ENCODE measurements around the gene FAIM2. TPM values are rescaled to one million over a fixed set of nuclear protein-coding genes. Genes with fewer than 3 reads are reported as not detected.
"Not testable (repeated sequence)": the region's sequence is repeated elsewhere in the genome, so short reads cannot be mapped to it uniquely, and the experiment has no call there.

Gene FAIM2
- total RNA-seq, 2 donors from 2014 or later: 4.6 to 9.8 TPM

DNA sequence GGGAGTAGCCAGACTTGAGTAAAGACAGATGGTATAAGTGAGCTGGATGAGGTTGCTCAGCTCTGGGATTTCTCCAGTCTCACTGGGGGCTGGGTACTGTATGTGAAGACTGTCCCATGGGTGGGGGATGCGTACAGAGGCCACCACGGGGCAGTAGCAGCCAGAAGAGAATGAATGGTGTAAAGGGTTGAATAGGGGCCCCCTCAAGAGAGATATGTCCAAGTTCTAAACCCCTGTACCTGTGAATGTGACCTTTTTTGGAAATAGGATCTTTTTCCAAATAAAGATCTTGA is 39.0 kb downstream of the FAIM2 start:
- no peaks in the 10 kb centered on the region for H3K9me3 ChIP-seq
- DNase-seq (ENCODE audit: low spot score): no peak
- no peaks in the 10 kb centered on the region for H3K27me3 ChIP-seq
- no peaks in the 10 kb centered on the region for H3K36me3 ChIP-seq
- no peak overlapping the region for H3K4me3 ChIP-seq
- TF ChIP-seq, protein P1, sequence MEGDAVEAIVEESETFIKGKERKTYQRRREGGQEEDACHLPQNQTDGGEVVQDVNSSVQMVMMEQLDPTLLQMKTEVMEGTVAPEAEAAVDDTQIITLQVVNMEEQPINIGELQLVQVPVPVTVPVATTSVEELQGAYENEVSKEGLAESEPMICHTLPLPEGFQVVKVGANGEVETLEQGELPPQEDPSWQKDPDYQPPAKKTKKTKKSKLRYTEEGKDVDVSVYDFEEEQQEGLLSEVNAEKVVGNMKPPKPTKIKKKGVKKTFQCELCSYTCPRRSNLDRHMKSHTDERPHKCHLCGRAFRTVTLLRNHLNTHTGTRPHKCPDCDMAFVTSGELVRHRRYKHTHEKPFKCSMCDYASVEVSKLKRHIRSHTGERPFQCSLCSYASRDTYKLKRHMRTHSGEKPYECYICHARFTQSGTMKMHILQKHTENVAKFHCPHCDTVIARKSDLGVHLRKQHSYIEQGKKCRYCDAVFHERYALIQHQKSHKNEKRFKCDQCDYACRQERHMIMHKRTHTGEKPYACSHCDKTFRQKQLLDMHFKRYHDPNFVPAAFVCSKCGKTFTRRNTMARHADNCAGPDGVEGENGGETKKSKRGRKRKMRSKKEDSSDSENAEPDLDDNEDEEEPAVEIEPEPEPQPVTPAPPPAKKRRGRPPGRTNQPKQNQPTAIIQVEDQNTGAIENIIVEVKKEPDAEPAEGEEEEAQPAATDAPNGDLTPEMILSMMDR (IDR thresholded peaks at IDR 0.05): no peak
- peaks cover 3 to 26% of the 10 kb centered on the region in 2 donors for H3K4me1 ChIP-seq
- no peak overlapping the region for H3K27ac ChIP-seq

DNA sequence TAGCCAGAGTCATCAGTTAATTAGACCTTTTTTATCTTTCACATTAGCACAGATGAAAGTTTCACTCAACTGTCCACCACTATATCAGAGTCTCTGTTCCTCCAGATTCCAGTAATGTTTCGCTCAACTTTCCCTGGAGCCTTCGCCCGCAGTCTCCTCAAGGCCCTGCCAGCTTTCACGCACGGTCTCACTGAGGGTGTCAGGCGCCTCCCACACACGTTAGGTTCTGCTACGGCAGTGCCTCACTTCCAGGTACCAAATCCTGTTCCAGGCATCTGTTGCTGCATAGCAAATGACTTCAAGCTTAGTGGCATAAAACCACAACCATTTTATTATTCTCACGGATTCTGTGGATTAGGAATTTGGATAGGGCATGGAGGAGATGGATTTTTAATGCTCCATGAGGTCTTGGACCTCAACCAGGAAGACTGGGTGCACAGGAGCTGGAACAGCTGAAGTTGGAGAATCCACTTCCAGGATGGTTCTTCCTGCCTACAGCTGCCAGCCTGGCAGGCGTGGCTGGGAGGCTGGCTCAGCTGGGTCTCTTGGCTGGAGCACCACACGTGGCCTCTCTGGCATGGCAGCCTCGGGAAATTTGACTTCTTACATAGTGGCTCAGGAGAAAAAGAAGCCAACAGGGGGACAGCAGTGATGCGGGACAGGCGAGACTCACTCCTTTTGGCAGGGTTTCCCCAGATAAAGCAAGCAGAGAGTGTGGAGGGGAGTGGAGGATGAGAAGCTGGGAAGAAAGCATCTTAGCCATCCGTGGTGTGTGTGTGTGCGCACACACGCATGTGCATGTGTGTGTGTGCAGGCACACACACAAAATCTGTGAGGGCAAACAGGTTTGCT is 39.5 kb downstream of the FAIM2 start:
- H3K36me3 ChIP-seq: no peaks in the 10 kb centered on the region
- no peaks in the 10 kb centered on the region for H3K9me3 ChIP-seq
- TF ChIP-seq, protein P1 (IDR thresholded peaks at IDR 0.05): no peak
- peaks cover 0 to 21% of the 10 kb centered on the region in 2 donors for H3K4me1 ChIP-seq
- H3K27me3 ChIP-seq: no peaks in the 10 kb centered on the region
- DNase-seq (ENCODE audit: low spot score): no peak
- H3K4me3 ChIP-seq: no peak overlapping the region
- H3K27ac ChIP-seq: no peak overlapping the region

DNA sequence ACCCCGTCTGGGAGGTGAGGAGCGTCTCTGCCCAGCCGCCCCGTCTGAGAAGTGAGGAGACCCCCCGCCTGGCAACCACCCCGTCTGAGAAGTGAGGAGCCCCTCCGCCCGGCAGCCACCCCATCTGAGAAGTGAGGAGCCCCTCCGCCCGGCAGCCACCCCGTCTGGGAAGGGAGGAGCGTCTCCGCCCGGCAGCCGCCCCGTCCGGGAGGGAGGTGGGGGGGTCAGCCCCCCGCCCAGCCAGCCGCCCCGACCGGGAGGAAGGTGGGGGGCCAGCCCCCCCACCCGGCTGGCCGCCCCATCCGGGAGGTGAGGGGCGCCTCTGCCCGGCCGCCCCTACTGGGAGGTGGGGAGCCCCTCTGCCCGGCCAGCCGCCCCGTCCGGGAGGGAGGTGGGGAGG is 42.8 kb downstream of the FAIM2 start:
- not testable (repeated sequence) for H3K4me3 ChIP-seq; H3K36me3 ChIP-seq; H3K27ac ChIP-seq; H3K4me1 ChIP-seq; DNase-seq (ENCODE audit: low spot score); H3K27me3 ChIP-seq; H3K9me3 ChIP-seq

DNA sequence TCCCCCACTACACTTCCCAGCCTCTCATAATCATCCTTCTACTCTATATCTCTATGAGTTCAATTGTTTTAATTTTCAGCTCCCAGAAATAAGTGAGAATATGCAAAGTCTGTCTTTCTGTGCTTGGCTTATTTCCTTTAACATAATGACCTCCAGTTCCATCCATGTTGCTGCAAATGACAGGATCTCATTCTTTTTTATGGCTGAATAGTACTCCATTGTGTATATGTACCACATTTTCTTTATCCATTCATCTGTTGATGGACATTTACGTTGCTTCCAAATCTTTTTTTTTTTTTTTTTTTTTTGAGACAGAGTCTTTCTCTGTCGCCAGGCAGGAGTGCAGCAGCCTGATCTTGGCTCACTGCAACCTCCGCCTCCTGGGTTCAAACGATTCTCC is 47.8 kb downstream of the FAIM2 start:
- not testable (repeated sequence) for H3K36me3 ChIP-seq; H3K4me3 ChIP-seq; H3K4me1 ChIP-seq; H3K27ac ChIP-seq; H3K9me3 ChIP-seq; DNase-seq (ENCODE audit: low spot score); H3K27me3 ChIP-seq

DNA sequence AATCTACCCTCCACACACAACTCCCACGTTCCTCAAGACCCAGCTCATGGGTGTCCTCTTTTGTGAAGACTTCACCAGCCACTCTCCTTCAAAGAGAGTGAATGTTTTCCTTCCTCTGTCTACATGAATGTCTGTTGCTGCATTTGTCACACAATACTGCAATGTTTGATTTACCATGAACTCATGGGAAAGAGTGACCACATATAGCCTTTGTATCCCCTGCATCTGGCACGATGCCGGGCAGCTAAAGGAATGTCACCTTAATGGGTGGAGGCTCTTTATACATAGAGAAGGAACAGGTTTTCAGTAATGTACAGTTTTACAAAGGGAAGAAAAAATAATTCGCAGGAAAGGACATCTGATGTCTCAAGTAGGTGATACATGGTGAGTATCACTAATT is 48.7 kb downstream of the FAIM2 start:
- no peak for DNase-seq (ENCODE audit: low spot score)
- Histone ChIP-seq H3K4me1 (no peaks in the 10 kb centered on the region), H3K9me3 (no peaks in the 10 kb centered on the region), H3K36me3 (no peaks in the 10 kb centered on the region), H3K4me3 (no peak overlapping the region), H3K27ac (no peak overlapping the region), H3K27me3 (no peaks in the 10 kb centered on the region)
- TF ChIP-seq, protein P1 (IDR thresholded peaks at IDR 0.05): no peak

DNA sequence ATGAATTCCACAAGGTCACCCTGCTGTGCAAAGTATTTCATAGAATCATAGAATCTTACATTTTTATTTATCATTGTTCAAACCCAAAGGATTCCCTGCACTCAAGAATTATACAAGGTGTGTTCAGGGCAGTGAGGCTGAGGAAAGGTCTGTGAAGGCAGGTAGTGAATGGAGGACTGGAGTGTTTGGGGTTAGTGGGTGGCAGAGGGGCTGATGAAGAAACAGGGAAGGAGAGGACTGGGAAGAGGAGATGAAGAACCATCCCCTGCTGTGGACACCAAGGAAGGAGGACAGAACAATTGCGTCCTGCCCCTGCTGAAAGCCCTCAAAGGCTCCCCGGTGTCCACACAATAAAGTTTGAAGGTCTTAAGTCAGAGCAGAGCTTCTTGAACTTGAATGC is 50.0 kb downstream of the FAIM2 start:
- Histone ChIP-seq H3K27ac (no peak overlapping the region), H3K4me3 (no peak overlapping the region), H3K4me1 (no peaks in the 10 kb centered on the region), H3K27me3 (no peaks in the 10 kb centered on the region), H3K9me3 (no peaks in the 10 kb centered on the region), H3K36me3 (no peaks in the 10 kb centered on the region)
- TF ChIP-seq, protein P1 (IDR thresholded peaks at IDR 0.05): no peak
- no peak for DNase-seq (ENCODE audit: low spot score)

DNA sequence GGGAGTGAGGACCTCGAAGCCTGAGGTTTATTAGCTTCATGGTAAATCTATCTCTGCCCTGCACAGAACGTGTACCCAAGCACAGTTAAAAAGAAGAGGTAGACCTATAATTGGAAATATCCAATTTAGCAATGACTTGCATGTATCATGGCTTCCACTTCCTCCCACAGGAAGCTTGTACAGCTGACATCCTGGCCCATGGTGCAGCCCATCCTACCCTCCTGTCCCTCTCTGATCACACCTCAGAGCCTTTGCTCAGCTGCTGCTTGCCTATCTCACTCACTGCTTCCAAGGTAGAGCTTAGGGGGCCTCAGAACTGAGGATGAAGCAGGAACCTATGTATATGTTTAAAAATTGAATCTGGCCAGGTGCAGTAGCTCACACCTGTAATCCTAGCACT is 56.5 kb downstream of the FAIM2 start:
- Histone ChIP-seq H3K27me3 (no peaks in the 10 kb centered on the region), H3K36me3 (no peaks in the 10 kb centered on the region)

More for the DNA sequence above, 56.5 kb downstream of the FAIM2 start:
- Histone ChIP-seq H3K4me3 (no peak overlapping the region), H3K4me1 (peaks cover 0 to 8% of the 10 kb centered on the region in 2 donors), H3K27ac (no peak overlapping the region), H3K9me3 (no peaks in the 10 kb centered on the region)
- TF ChIP-seq, protein P1 (IDR thresholded peaks at IDR 0.05): no peak
- no peak for DNase-seq (ENCODE audit: low spot score)

All from right atrium auricular region (tissue), 2 donors.